Measurements from ENCODE around the gene ODF4.
"Not testable (repeated sequence)": the region's sequence is repeated elsewhere in the genome, so short reads cannot be mapped to it uniquely, and the experiment has no call there.

The ODF4 gene

DNA sequence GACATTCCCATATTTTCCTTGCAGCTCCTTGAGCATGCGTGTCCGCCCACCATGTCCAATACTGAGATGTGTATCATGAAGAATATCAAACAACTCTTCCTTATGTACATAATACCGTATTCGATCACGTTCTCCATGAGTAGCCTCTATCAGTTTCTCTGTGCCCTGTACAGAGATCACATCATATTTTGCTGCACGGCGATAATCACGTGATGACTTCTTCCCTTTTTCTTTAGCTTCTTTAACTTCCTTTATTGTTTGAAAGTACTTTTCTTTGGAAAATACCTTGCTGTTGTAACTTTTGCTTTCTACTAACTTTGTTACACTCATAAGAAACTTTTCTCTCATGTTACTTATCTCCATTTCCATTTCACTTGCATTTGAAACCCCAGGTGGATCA is 30.3 kb downstream of the ODF4 start:
- no peak for DNase-seq (ENCODE audit: low read depth)

- DNase-seq (ENCODE audit: low read depth) = no peak
Observed at GRCh38 chr17:8371786-8372185, 32.1 kb downstream of the ODF4 start.

GRCh38 chr17:8372422-8372821 is 32.8 kb downstream of the ODF4 start:
- DNase-seq (ENCODE audit: low read depth) = no peak

DNA sequence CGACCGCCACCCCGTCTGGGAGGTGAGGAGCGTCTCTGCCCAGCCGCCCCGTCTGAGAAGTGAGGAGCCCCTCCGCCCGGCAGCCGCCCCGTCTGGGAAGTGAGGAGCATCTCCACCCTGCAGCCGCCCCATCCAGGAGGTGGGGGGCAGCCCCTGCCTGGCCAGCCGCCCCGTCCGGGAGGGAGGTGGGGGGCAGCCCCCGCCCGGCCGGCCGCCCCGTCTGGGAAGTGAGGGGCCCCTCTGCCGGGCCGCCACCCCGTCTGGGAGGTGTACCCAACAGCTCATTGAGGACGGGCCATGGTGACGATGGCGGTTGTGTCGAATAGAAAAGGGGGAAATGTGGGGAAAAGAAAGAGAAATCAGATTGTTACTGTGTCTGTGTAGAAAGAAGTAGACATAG is 34.2 kb downstream of the ODF4 start:
- DNase-seq (ENCODE audit: low read depth) = not testable (repeated sequence)

- DNase-seq (ENCODE audit: low read depth) = no peak
Observed at GRCh38 chr17:8375738-8376259, 36.2 kb downstream of the ODF4 start.

- peak; percentile 79 for DNase-seq (ENCODE audit: low read depth)
Observed at GRCh38 chr17:8376271-8377067, 36.8 kb downstream of the ODF4 start, which contains the start of gene KRABD2. Gene KRABD2, minus strand, starts transcription at chr17:8376704.

- DNase-seq (ENCODE audit: low read depth) = no peak
Observed at GRCh38 chr17:8377422-8377821, 37.8 kb downstream of the ODF4 start.

GRCh38 chr17:8378117-8378516 is 38.5 kb downstream of the ODF4 start:
- DNase-seq (ENCODE audit: low read depth) = not testable (repeated sequence)

DNA sequence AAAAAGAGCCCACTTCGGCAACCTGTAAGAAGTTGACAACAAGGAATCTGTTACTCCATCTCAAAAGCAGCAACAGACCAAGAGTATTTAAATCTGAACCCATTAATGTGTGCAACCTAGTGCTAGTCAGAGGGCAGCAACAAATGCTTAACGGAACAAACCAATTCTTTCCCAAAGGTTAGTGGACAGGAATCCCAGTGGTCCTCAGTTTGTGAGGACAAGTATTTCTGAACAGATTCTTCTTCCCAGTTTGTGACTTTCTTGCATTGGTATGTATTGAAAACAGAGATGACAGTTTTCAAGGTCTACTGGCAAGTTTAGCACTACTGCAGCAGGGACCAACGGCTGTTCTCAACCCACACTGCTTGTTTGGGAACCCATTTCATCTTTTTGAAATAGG is 40.4 kb downstream of the ODF4 start:
- no peak for DNase-seq (ENCODE audit: low read depth)

- DNase-seq (ENCODE audit: low read depth) = no peak
Observed at GRCh38 chr17:8382052-8382879, 42.6 kb downstream of the ODF4 start.

- DNase-seq (ENCODE audit: low read depth) = no peak
Observed at GRCh38 chr17:8382880-8383142, 43.2 kb downstream of the ODF4 start.

GRCh38 chr17:8383143-8383822 is 43.6 kb downstream of the ODF4 start, which contains the start of gene RPL26:
Gene RPL26, minus strand, starts transcription at chr17:8383193. Its CDS starts 883 bp downstream, at chr17:8382310.
- peak; percentile 96 for DNase-seq (ENCODE audit: low read depth)

DNA sequence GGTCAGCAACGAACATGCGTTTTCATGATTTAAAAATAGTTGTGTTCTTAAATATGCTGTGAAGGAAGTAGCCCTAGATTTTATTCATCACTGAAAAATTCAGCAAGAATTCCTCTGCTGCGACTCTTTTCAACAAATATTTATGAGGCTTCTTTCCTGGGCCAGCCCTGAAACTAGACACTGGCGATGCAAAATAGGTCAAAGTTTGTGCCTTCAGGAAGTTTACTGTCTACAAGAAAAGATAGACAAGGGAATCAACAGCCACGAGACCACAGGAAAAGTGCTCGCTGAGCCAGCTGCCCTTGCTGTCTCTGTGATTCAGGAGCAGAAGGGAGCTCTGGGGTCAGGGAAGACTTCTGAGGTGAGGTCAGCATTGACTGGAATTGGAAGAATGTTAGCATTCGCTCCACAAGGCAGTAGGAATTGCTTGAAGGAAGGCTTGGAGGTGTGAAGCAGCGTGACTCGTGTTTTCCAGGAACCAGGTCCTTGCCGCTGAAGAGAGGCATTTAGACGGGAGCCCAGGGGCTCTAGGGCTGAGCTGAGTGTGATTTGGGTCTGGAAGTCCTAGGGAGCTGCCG is 45.2 kb downstream of the ODF4 start:
- DNase-seq (ENCODE audit: low read depth) = no peak

- no peak for DNase-seq (ENCODE audit: low read depth)
Observed at GRCh38 chr17:8386841-8387240, 47.2 kb downstream of the ODF4 start.

GRCh38 chr17:8387914-8388651 is 48.4 kb downstream of the ODF4 start:
- DNase-seq (ENCODE audit: low read depth) = no peak

GRCh38 chr17:8391711-8392110 is 52.1 kb downstream of the ODF4 start:
- DNase-seq (ENCODE audit: low read depth) = no peak

DNA sequence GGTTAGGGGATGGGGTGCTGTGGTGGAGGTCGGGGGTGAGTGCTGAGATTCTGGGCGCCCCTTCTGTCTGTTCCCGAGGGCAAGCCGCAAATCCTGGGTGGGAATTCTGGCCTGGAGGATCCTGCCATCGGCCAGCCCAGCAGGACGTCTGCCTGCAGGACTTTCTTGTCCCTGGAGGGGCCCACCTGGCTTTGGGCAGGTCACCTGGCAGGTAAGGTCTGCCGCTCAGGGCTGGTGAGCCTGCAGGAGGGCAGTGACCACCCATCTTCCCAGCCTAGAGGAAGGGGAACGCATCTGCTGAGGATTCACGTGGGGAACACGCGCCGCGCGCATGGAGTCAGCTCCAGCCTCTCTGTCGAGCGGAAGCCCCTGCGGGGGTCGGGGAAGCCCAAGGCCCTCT is 52.6 kb downstream of the ODF4 start:
- DNase-seq (ENCODE audit: low read depth) = no peak

DNA sequence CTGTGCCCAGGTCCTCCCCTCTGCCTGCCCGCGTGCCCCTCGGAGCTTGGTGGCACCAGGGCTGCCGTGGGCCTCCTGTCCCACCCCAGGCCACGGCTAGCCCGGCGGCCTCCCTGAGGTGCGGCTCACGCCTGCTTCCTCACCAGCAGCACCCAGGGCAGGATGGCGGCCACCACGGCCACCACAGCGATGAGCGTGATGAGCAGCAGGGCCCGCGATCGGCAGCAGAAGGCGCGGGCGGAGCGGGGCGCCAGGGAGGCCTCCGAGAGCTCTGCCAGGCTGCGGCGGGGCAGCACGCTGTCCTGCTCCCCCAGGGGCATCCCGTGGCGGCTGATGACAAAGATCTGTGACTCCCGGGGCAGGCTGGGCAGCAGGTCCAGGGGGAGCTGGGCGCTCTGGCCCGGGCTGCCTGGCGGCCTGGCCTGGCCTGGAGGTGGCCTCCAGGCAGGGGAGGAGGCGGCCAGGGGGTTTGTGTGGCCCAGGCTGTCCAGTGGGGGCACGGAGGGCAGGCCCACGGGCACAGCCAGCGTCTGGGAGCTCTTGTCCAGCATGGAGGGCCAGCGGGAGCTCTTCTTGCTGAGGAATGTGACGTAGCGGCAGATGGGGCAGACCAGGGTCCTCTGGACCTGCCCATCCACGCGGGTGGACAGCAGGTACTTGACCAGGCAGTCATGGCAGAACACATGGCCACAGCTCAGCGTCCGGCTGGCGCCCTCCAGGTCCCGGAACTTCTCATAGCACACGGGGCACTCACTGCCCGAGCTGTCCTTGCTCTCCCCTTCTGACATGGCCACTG is 53.2 kb downstream of the ODF4 start:
- DNase-seq (ENCODE audit: low read depth) = no peak

DNA sequence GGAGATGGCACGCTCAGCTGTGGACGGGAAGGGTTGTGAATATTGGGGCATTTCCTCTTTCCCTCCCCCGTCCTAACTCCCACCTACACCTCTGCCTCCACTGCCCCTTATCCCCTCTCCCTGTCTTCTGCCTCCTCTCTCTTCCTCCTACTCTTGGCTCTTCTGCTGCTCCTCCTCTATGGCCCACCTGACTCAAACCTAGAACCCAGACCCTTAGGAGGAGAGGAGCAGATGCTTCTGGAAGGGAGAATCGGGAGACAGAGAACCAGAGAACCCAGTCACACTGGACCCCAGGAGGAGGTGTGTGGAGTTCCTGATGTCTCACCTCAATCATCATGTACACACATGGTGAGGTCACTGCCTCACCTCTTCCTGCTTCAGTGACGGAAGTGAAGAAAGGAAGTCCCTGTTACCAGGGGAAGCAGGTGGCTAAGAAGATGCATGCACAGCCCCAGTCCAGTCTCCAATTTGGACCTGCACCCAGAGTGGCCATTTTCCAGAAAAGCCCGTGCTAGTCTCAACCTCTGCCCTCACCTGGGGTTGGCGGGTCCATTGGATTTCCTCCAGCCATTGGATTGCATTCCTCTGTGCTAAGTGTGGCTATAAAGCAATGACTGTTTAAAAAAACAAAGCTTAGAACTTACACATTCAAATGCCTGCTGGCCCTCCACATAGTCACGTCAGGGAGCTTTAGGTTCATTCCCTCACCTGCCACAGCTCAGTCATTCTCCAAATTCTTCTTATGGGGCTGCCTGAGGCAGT is 54.0 kb downstream of the ODF4 start:
- DNase-seq (ENCODE audit: low read depth) = no peak

GRCh38 chr17:8394497-8394896 is 54.9 kb downstream of the ODF4 start:
- not testable (repeated sequence) for DNase-seq (ENCODE audit: low read depth)
